Measurements from ENCODE around the gene NUP58. TPM values are rescaled to one million over a fixed set of nuclear protein-coding genes. Genes with fewer than 3 reads are reported as not detected.

Gene NUP58
- polyA plus RNA-seq (2012; ENCODE audit: missing spikeins): 45.7 TPM

- peak; percentile 69 for DNase-seq (ENCODE audit: insufficient read length)
- FAIRE-seq: peak; percentile 100
- TF ChIP-seq POLR2A (IDR thresholded peaks at IDR 0.05; ENCODE audit: low read depth, low read length): peak; percentile 97
- TF ChIP-seq TAF1 (IDR thresholded peaks at IDR 0.05; ENCODE audit: borderline replicate concordance, low read depth, low read length): peak; percentile 75; the same call in 1 of the 2 replicates
- TF ChIP-seq POLR2AphosphoS5 (IDR thresholded peaks at IDR 0.05; ENCODE audit: low read depth, low read length): peak; percentile 96
Observed at GRCh38 chr13:25301347-25302113, at the start of gene NUP58. Gene NUP58, plus strand, starts transcription at chr13:25301625. Its CDS starts 149 bp downstream, at chr13:25301774.

- DNase-seq (ENCODE audit: insufficient read length): no peak
- TF ChIP-seq POLR2AphosphoS5 (IDR thresholded peaks at IDR 0.05; ENCODE audit: low read depth, low read length): no peak
- no peak for TF ChIP-seq TAF1 (IDR thresholded peaks at IDR 0.05; ENCODE audit: borderline replicate concordance, low read depth, low read length)
- TF ChIP-seq POLR2A (IDR thresholded peaks at IDR 0.05; ENCODE audit: low read depth, low read length): no peak
- no peak for FAIRE-seq
Observed at GRCh38 chr13:25252225-25252624, 49.2 kb upstream of the NUP58 start.

- FAIRE-seq: no peak
Observed at GRCh38 chr13:25252752-25253151, 48.7 kb upstream of the NUP58 start.

GRCh38 chr13:25253702-25254101 lies 47.7 kb upstream of the NUP58 start:
- FAIRE-seq (no peak), DNase-seq (ENCODE audit: insufficient read length) (no peak)
- TF ChIP-seq POLR2AphosphoS5 (IDR thresholded peaks at IDR 0.05; ENCODE audit: low read depth, low read length) (no peak), POLR2A (IDR thresholded peaks at IDR 0.05; ENCODE audit: low read depth, low read length) (no peak)

More at GRCh38 chr13:25252752-25253151, 48.7 kb upstream of the NUP58 start:
- TF ChIP-seq POLR2AphosphoS5 (IDR thresholded peaks at IDR 0.05; ENCODE audit: low read depth, low read length) (no peak), TAF1 (IDR thresholded peaks at IDR 0.05; ENCODE audit: borderline replicate concordance, low read depth, low read length) (no peak), POLR2A (IDR thresholded peaks at IDR 0.05; ENCODE audit: low read depth, low read length) (no peak)
- no peak for DNase-seq (ENCODE audit: insufficient read length)

- DNase-seq (ENCODE audit: insufficient read length): no peak
- TF ChIP-seq POLR2A (IDR thresholded peaks at IDR 0.05; ENCODE audit: low read depth, low read length) (no peak), POLR2AphosphoS5 (IDR thresholded peaks at IDR 0.05; ENCODE audit: low read depth, low read length) (no peak), TAF1 (IDR thresholded peaks at IDR 0.05; ENCODE audit: borderline replicate concordance, low read depth, low read length) (no peak)
- no peak for FAIRE-seq
Observed at GRCh38 chr13:25262261-25262660, 39.2 kb upstream of the NUP58 start.

GRCh38 chr13:25266706-25267105 lies 34.7 kb upstream of the NUP58 start:
- TF ChIP-seq TAF1 (IDR thresholded peaks at IDR 0.05; ENCODE audit: borderline replicate concordance, low read depth, low read length): no peak
- TF ChIP-seq POLR2A (IDR thresholded peaks at IDR 0.05; ENCODE audit: low read depth, low read length): no peak
- no peak for TF ChIP-seq POLR2AphosphoS5 (IDR thresholded peaks at IDR 0.05; ENCODE audit: low read depth, low read length)
- DNase-seq (ENCODE audit: insufficient read length) (no peak), FAIRE-seq (no peak)

- no peak for DNase-seq (ENCODE audit: insufficient read length)
- no peak for TF ChIP-seq POLR2A (IDR thresholded peaks at IDR 0.05; ENCODE audit: low read depth, low read length)
- no peak for TF ChIP-seq TAF1 (IDR thresholded peaks at IDR 0.05; ENCODE audit: borderline replicate concordance, low read depth, low read length)
- TF ChIP-seq POLR2AphosphoS5 (IDR thresholded peaks at IDR 0.05; ENCODE audit: low read depth, low read length): no peak
- FAIRE-seq: peak; percentile 40
Observed at GRCh38 chr13:25267715-25268114, 33.7 kb upstream of the NUP58 start.

- FAIRE-seq (no peak), DNase-seq (ENCODE audit: insufficient read length) (no peak)
- no peak for TF ChIP-seq POLR2AphosphoS5 (IDR thresholded peaks at IDR 0.05; ENCODE audit: low read depth, low read length)
- no peak for TF ChIP-seq POLR2A (IDR thresholded peaks at IDR 0.05; ENCODE audit: low read depth, low read length)
- TF ChIP-seq TAF1 (IDR thresholded peaks at IDR 0.05; ENCODE audit: borderline replicate concordance, low read depth, low read length): no peak
Observed at GRCh38 chr13:25268561-25268960, 32.9 kb upstream of the NUP58 start.

GRCh38 chr13:25276748-25277147 lies 24.7 kb upstream of the NUP58 start:
- no peak for DNase-seq (ENCODE audit: insufficient read length)
- FAIRE-seq: peak; percentile 48
- TF ChIP-seq POLR2A (IDR thresholded peaks at IDR 0.05; ENCODE audit: low read depth, low read length) (no peak), TAF1 (IDR thresholded peaks at IDR 0.05; ENCODE audit: borderline replicate concordance, low read depth, low read length) (no peak), POLR2AphosphoS5 (IDR thresholded peaks at IDR 0.05; ENCODE audit: low read depth, low read length) (no peak; the same call in 1 of the 2 replicates)

GRCh38 chr13:25280396-25280795 lies 21.0 kb upstream of the NUP58 start:
- TF ChIP-seq POLR2A (IDR thresholded peaks at IDR 0.05; ENCODE audit: low read depth, low read length) (no peak), TAF1 (IDR thresholded peaks at IDR 0.05; ENCODE audit: borderline replicate concordance, low read depth, low read length) (no peak), POLR2AphosphoS5 (IDR thresholded peaks at IDR 0.05; ENCODE audit: low read depth, low read length) (no peak)
- DNase-seq (ENCODE audit: insufficient read length): no peak
- FAIRE-seq: no peak

- TF ChIP-seq POLR2AphosphoS5 (IDR thresholded peaks at IDR 0.05; ENCODE audit: low read depth, low read length): no peak
- no peak for TF ChIP-seq TAF1 (IDR thresholded peaks at IDR 0.05; ENCODE audit: borderline replicate concordance, low read depth, low read length)
- TF ChIP-seq POLR2A (IDR thresholded peaks at IDR 0.05; ENCODE audit: low read depth, low read length): no peak
- peak; percentile 13 for DNase-seq (ENCODE audit: insufficient read length)
- no peak for FAIRE-seq
Observed at GRCh38 chr13:25281193-25281934, 20.1 kb upstream of the NUP58 start.
